Stimulated activated CD4-positive, alpha-beta T cell treated with anti-CD3 and anti-CD28 coated beads, Interleukin-12 subunit alpha, Interleukin-12 subunit beta, amount 100 ng/mL, for 24 hours (primary cell): ENCODE measurements around the gene CNP.
A peak's percentile ranks its signal among the peaks of the same experiment; 100 is the strongest.
"Not testable (repeated sequence)": the region's sequence is repeated elsewhere in the genome, so short reads cannot be mapped to it uniquely, and the experiment has no call there.

Source experiments
- DNase-seq, 2 experiments: peaks; one replicate each; pipeline ENCODE4 v3.0.0-alpha.2; 2020; ENCODE audit warnings: low read depth in 2 of 2

CNP gene

DNA sequence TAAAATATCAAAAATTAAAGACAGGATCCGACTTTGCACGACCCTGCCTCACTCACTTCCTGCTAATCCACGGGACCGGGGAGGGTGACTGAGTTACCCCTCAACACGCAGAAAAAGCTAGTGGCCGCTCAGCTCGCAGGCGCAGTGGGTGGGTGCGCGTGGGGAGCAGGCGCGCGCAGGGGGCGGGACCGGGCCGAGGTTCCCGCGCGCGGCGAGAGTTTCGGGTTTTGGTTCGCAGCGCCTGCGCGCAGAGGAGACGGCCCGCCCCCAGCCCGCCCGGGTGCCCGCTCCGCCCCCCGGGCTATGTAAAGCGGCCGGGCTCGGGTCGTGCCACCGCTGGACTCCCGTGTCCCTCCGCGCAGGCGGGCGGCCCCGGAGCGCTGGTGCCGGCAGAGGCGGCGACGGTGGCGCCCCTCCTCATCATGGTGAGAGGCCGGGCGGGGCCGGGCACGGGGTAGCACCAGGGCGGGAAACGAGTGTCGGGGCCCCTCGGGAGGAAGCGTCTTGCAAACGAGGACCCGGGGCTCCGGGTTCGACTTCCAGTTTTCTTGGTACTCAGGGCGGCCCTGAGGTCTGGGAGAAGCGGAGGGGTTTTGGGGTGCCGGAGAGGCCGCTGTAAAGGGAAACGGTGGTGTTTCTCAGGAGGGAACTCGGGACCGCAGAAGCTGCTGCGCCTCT is at the start of gene CNP:
Gene CNP, plus strand, starts transcription at position 333 of the 678 bp plus-strand sequence. Its CDS starts 90 bp downstream, at position 423.
- DNase-seq: peak; percentile 78 to 85

DNA sequence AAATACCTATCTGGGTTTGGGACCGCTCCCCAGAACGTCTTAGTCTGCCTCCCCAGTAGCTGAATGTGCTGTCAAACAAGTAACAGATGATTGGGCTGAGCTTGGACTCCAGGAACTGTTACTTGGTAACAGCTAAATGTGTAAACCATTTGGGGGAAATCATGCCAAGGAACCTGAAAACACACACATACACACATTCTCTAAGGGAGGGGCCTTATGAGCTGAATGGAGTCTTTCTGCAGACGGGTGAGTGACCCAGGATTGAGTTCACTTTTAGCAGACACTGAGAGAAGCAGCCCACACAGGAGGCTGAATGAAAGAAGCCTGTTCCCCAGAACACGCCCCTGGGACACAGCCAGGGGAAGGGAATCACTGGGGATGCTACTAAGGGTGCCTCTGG is 49.4 kb upstream of the CNP start:
- no peak for DNase-seq

DNA sequence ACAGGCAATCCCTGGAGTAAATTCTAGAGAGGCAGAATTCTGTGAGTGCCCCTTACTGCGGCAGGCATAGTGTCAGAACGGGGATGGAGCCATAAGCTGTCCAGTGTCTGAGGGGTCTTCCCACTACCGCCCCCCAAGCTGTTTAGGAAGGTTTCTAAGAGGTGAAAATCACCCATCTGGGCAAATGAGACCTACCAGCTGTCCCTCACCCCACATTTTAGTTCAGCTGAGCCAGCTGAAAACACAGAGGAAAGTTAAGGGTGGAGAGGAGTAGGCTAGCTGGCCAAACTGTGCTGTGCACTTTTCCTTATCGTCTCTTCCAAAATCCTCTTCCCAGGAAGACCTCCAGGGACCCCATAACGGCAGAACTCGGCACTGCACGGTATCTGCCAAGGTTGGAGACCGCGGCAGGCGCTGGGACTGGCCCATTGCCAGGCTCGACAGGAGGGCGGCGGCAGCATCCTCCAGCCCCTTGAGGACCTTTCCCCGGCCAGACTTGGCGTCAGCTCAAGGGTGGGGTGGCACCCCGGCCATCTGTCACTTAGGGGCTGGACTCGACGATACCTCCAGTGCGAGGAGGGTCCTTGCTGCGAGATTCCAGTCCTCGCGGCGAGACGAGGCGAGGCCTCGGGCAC is 48.8 kb upstream of the CNP start:
- DNase-seq: peak; percentile 17 to 38

DNA sequence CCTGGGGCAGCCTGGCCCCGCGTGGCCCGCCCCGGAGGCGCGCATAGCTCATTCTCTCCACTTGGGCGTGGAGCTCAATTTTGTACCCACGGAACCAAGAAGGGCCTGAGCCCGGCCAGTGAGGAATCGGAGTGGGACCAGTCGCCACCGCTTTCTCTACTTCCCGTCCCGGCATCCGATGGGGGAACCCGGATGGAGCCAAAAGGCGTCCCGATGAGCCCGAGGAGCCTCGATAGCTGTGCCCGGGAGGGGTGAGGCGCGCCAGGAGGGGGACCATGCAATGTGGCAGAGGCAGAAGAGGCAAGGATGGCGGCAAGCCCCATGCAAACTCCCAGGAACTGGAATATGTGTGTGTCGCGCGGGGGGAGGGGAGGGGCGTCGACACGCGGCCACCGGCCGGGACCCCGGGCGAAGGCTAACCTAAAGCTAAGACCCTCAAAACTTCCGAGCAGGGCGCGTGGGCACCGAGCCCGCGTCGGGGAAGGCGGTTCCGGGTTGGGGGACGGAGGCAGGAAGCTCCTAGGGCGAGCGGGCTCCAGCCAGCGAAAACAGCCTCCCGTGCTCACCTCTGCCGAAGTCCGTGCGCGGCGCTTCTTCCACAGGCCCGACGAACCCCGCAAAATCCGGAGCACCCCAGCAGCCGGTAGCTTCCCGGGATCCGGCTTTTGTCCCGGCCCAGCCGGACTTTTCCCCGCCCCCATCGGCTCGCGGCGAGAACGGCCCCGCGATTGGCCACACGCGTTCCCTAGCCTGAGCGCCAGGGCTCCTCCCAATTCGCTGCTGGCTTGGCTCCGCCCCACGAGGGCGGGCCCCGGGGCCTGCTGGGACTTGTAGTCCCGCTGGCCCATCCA is 48.1 kb upstream of the CNP start, which contains the start of gene ACLY:
Gene ACLY, minus strand, starts transcription at position 638 of the 851 bp plus-strand sequence. CDS start 5,078 bp downstream, outside the sequence.
- peak; percentile 93 to 95 for DNase-seq

DNA sequence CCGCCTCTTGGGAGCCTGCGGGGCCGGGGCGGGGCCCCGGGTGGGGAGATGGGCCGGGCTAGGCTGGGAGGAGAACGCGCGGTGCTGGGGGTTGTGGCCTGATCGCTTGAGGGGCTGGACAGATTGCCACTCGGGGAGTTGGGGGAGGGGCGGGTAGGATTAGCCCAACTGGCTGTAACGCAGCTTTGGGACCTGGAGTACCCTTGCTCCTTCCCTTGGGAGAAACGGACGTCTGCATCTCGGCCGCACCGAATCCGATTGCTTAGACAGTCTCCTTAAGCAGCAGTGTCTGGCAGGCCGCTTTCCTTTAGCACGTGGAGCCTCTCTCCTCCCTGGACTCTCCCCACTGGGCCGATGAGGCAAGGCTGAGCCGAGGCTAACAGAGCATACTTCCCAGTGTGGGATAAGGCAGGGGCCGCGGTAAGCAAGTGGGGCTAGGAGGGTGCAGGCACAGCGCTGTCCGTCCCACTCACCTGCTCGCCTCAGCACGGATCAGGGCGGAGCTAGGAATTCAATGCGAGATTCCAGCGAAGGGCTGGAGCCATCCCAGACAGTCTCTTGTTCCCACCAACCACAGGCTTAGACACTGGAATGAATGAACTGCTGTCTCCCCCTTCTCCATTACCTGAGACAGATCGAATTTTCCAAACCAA is 47.3 kb upstream of the CNP start:
- DNase-seq: no peak

DNA sequence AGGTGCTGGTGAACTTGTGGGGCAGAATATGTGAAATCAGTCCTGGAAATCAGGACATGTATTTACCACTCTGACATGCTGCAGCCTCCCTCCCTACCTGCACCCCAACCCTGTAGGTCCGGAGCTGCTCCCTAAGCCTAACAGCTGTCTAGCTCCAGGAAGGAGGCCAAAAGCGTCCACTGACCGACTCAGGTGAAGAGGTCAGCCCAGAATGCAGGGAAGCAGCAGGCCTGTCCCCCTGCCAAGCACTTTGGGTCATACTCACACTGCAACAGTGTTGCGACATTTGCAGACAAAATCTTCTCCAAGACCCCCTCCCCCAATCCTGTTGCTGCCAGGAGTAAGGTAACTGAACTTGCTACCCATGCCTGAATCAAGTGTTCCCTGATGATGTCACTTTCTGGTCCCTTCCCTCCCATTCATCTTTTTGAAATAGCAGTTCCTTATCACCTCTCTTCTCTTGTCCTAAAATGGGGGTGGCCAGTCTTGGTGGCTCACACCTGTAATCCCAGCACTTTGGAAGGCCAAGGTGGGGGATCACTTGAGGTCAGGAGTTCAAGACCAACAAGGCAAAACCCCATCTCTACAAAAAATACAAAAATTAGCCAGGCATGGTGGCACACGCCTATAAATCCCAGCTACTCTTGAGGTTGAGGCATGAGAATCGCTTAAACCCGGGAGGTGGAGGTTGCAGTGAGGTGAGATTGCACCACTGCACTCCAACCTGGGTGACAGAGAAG is 46.6 kb upstream of the CNP start:
- no peak for DNase-seq

DNA sequence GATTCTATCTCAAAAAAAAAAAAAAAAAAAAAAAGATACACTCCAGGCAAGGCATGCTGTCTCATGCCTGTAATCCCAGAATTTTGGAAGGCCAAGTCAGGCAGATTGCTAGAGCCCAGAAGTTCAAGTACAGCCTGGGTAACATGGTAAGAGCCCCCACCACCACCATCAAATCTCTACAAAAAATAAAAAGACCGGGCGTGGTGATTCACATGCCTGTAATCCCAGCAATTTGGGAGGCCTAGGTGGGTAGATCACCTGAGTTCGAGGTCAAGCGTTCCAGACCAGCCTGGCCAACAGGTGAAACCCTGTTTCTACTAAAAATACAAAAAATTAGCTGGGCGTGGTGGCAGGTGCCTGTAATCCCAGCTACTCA is 46.0 kb upstream of the CNP start:
- DNase-seq: no peak

DNA sequence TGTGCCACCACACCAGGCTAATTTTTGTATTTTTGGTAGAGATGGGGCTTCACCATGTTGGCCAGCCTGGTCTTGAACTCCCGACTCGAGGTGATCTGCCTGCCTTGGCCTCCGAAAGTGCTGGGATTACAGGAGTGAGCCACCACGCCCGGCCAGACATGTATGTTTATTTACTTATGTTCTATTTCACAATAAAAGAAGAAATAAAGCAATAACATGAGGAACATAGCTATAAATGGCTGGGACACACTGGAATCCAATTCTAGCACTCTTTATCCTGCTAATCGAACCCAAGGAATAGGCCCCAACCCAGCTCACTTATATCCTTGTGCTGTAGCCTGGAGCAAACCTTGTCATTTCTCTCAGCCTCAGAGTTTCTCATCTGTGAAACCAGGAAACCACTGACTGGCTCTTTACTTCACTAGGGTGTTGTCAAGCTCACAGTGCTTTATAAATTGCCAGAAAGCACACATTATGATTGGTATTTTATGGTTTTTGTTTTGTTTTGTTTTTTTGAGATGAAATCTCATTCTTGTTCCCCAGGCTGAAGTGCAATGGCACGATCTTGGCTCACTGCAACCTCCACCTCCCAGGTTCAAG is 40.5 kb upstream of the CNP start:
- DNase-seq: no peak

DNA sequence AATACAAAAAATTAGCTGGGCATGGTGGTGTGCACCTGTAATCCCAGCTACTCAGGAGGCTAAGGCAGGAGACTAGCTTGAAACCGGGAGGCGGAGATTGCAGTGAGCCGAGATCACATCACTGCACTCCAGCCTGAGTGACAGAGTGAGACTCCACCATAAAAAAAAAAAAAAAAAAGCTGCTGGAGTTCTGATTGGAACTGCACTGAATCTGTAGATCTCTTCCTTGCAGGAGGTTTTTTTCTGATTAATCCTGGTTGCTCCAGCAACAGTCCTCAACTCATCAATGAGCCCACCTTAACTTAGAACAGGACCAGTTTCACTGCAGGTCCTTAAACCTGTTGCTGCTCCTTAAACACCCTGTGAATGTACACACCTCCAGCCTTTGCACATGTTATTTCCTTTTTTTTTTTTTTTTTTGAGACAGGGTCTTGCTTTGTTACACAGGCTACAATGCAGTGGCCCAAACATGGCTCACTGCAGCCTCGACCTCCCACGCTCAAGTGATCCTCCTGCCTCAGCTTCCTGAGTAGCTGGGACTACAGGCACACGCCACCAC is 37.8 kb upstream of the CNP start:
- DNase-seq: no peak

DNA sequence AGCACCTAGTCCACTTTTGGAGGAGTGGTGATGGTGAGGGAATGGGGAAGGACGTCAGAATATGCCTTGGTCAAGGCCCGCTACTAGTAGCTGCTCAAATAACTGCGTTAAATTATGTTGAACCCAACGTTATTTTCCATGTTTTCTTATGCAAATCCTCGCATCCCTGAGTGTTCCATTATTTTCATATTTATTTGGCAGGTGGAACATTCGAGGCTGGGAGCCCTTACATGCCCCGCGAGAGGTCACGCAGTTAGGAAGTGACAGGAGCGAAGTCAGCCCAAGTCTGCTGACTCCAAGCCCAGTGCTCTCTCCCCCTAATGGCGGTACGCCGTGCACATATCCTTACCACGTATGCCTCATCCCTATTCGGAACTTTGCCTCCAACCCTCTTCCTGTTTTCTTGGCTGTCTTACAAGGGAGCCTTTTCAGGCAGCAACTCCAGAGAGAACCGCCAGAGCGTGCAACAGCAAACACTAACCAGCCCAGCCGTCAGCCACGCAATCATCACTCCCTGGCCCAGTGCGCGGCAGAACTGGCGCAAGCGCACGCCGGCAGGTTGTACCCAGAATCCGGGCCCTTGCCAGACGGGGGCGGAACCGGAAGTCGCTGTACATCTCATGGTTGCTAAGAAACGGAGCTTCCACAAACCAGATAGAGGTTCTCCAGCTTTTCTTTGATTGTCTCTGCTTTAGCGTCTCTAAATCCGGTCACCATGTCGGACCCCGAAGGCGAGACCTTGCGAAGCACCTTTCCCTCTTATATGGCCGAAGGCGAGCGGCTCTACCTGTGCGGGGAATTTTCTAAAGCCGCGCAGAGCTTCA is 36.4 kb upstream of the CNP start, which contains the start of gene ODAD4:
Gene ODAD4, plus strand, starts transcription at position 609 of the 824 bp plus-strand sequence. Its CDS starts 107 bp downstream, at position 716.
- peak; percentile 92 to 94 for DNase-seq

DNA sequence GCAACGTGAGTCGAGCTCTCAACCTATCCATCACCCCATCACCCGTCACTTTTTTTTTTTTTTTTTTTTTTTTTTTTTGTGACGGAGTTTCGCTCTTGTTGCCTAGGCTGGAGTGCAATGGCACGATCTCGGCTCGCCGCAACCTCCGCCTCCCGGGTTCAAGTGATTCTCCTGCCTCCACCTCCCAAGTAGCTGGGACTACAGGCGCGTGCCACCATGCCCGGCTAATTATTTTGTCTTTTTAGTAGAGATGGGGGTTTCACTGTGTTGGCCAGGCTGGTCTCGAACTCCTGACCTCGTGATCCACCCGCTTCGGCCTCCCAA is 35.8 kb upstream of the CNP start:
- not testable (repeated sequence) for DNase-seq

DNA sequence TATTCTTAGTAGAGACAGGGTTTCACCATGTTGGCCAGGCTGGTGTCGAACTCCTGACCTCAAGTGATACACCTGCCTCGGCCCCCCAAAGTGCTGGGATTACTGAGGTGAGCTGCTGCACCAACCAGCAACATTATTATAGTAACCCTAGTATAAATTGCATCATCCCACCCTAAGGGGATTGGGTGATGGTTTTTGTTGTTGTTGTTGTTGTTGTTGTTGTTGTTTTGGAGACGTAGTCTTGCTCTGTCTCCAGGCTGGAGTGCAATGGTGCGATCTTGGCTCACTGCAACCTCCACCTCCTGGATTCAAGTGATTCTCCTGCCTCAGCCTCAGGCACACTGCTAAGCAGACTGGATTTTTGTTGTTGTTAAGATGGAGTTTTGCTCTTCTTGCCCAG is 34.9 kb upstream of the CNP start:
- DNase-seq: not testable (repeated sequence)

DNA sequence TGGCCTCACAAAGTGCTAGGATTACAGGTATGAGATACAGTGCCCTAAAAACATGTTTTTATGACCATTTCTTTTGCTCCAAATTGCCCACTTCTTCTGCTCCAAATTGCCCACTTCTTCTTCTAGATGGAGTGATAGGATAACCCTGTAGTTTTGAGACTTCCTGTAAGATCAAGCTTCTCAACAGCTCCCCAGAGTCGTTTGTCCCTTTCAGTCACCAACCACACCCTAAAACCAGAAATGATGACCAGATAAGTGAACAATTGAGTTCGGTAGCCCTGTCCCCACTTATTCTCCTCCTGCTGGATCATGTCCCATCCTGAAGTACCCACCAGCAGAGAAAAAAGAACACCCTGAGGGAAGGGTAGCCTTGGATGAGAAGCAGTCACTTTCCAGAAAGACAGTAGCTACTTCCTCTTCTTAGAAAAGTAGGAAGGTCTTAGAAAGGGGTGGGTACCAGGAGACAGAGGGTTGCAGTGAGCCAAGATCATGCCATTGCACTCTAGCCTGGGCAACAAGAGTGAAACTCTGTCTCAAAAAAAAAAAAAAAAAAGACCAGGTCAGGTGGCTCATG is 33.7 kb upstream of the CNP start:
- no peak for DNase-seq

DNA sequence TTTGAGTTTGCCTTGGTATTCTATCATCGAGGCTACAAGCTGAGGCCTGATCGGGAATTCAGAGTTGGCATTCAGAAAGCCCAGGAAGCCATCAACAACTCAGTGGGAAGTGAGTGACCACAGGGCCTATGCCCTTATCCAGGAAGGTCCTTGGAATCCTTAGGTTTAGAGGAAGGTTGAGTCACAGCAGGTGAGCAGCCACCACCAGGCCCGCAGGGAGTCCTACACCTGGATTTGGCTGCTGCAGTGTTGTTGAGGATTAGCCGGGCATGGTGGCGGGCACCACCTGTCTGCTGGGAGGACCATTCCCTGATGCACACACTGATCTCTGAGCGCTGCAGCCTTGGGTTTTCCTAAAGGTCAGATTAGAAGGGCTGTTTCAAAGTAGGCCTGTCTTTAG is 31.0 kb upstream of the CNP start:
- no peak for DNase-seq

DNA sequence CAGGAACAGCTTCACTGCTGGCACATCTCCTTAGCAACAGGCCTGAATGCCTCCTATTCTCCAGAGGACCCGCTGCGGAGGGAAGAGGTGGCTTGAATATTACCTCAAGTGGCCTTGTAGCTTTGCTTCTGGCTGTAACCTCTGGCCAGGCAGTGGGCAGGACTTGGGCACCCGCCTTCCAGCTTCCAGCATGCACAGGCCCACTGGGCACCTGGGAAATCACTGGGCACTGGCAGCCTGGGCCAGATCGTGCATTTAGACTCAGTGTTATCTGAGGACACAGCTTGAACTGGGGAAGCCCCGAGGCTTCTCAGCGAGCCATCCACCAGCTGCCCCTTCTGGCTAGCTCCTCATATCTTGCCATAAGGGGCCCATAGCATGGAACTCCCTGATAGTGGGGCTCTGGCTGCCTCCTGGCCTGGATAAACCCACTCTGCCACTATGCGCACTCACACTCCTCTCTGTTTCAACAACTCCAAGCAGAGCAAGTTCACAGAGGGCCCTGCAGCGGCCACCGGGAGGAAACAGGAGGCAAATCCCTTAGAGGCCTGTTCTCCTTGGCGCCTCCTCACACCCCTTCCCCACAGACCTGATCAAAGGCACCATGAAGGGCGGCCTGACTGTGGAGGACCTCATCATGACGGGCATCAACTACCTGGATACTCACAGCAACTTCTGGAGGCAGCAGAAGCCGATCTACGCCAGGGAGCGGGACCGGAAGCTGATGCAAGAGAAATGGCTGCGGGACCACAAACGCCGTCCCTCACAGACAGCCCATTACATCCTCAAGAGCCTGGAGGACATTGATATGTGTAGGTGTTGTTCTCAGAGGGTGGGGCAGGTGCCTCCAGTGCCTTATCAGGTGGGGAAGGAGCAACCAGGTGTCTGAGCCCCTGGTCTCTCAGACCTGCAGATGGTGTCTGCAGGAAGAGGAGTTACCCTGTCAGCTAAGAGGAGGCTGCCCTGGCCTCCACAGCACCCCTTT is 28.3 kb upstream of the CNP start:
- DNase-seq: no peak

DNA sequence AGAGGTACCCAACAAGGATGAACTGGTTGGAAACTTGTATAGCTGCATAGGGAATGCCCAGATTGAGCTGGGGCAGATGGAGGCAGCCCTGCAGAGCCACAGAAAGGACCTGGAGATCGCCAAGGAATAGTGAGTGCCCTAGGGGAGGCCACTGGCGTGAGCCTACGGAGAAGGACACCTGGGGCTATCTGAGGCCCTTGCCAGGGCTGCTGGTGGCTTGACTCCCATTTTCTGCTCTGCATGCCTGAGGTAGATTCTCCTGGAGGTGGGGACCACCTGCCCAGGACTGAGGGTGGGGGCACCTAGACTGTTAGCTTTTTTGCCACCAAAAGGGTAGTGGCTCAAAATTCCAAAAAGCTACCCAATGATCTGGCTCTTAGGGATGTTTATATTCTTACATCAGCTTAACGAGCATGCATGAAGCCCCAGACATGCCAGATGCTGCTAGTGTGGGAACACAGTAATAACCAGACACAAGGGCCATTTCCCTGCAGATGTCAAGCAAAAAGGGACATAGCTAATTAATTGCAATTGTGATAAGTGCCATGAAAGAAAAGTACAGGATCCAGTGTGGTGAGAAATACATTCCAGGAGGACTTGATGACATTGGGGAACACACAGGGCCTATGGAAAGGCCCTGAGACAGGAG is 27.4 kb upstream of the CNP start:
- no peak for DNase-seq

DNA sequence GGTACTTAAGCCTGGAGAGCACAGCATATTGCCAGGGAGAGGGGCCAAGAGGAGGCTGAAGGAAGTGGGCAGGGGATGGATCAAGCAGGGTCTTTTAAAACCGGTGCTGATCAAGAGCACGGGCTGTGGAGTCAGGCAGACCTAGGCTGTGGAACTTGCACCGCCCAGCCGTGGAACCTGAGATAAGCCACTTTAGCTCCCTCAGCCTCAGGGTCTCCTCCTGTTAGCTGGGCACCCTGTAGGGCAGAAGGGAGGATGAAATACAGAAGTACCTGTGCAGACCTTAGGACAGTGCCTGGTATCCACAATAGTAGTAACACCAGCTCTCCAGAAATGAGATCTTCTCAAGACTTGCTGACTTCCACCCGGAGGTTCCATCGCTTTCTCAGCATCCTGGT is 26.9 kb upstream of the CNP start:
- no peak for DNase-seq

DNA sequence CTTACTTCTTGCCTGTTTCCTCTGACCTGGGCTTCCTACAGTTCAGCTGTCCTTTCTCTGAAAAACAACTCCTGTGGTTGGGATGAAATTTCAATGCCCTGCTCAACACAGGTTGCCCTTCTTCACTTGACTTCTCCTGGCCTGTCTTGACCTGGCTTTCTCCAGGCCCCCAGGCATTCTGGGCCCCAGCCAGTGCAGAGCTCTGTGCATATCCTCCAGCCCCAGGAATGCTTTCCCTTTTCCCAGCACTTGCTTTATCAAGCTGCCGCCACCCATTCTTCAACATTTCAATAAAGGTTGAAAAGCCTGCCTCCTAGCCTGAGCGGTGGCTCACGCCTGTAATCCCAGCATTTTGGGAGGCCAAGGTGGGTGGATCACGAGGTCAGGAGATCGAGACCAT is 25.4 kb upstream of the CNP start:
- DNase-seq: no peak
